SH-SY5Y (cell line): Measurements from ENCODE around the gene COMMD2.

Experiments
- GATA2 ChIP-seq: IDR thresholded peaks from 2 replicates; pipeline ENCODE4 v1.6.1; 2011; ENCODE audit warnings: mild to moderate bottlenecking, low read depth, low read length
- GATA3 ChIP-seq: IDR thresholded peaks from 2 replicates; pipeline ENCODE4 v1.6.1; 2011; ENCODE audit warnings: low read depth, mild to moderate bottlenecking, low read length, moderate library complexity

GRCh38 chr3:149764302-149764701 lies 12.0 kb upstream of the COMMD2 start:
- TF ChIP-seq GATA2 (no peak), GATA3 (no peak)
